Stimulated activated CD8-positive, alpha-beta memory T cell treated with anti-CD3 and anti-CD28 coated beads, Interleukin-2, amount 100 ng/mL, for 1 hour (primary cell): ENCODE results near the gene ZNF689.

Source experiments
- DNase-seq, 2 donors: peaks; one replicate each; pipeline ENCODE4 v3.0.0-alpha.2; 2020; ENCODE audit warnings: low read depth in 2 of 2

The ZNF689 gene

DNA sequence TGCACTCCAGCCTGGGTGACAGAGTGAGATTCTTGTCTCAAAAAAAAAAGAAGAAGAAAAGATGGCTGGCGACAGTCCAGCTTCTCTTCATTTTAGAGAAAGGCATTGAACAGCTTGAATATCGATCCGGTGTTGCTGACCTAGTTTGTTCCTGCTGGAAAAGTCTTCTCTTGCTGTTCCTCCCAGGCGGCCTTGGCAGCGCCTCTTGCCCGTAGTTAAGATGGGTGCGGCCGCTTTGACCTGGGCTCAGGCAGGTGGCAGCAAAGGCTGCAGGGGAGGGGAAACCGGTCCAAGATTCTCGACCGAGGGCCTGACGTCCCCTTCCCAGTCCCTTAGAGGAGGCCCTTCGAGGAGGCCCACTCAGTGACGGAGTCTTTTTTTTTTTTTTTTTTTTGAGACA, 48.2 kb downstream of the ZNF689 start:
- no peak for DNase-seq

DNA sequence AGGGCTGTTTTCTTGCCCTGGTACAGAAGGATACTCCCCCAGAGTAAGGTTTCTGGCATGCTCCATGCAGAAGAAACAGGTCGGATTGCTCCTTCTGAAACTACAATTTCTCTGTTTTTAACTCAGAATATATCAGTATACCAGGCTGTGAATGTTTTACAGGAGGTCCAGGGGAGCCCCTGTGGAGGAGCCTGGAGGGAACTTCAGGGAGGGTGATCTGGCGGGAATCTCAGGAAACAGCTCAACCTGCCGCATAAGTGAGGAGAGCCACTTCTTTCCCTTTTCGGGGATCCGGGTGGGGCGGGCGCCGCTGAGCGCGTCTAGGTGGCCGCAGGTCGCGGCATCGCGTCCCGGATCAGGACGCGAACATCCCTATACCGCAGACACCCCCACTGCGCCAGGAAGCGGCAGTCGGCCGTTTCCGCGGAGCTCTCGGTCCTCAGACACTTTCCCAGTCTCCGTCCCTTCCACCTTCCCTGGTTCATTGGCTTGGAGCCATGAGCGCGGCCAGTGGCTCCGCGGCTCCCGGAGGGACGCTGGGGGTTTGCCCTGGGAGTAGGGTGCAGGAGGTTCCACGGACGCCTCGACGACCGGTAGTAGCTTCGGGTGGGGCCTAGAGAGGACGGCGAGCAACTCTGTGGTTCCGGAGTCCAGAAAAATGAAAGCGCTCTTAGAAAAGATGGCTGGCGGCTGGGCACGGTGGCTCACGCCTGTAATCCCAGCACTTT, 48.9 kb downstream of the ZNF689 start:
- no peak for DNase-seq

- no peak for DNase-seq
Measured at GRCh38 chr16:30559690-30560089, 50.5 kb downstream of the ZNF689 start.

DNA sequence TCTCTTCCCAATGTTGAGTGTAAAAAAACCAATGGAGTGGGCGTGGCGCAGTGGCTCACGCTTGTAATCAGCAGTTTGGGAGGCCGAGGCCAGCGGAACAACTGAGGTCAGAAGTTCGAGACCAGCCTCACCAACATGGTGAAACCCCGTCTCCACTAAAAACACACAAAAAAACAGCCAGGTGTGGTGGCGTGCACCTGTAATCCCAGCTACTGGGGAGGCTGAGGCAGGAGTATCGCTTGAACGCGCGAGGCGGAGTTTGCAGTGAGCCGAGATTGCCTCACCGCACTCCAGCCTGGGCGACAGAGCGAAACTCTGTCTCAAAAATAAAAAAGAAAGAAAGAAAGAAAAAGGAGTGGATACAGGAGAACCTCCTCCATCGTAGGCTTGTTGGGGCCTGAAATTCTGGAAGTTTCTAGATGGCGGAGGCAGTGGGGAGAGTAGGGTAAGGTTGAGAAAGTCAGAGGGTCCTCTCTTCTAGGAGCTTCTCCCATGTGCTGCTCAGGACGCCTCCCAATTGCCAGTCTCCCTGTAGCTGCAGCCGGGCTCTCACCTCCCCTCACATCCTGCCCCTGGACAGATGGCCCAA, 51.3 kb downstream of the ZNF689 start:
- DNase-seq = no peak

DNA sequence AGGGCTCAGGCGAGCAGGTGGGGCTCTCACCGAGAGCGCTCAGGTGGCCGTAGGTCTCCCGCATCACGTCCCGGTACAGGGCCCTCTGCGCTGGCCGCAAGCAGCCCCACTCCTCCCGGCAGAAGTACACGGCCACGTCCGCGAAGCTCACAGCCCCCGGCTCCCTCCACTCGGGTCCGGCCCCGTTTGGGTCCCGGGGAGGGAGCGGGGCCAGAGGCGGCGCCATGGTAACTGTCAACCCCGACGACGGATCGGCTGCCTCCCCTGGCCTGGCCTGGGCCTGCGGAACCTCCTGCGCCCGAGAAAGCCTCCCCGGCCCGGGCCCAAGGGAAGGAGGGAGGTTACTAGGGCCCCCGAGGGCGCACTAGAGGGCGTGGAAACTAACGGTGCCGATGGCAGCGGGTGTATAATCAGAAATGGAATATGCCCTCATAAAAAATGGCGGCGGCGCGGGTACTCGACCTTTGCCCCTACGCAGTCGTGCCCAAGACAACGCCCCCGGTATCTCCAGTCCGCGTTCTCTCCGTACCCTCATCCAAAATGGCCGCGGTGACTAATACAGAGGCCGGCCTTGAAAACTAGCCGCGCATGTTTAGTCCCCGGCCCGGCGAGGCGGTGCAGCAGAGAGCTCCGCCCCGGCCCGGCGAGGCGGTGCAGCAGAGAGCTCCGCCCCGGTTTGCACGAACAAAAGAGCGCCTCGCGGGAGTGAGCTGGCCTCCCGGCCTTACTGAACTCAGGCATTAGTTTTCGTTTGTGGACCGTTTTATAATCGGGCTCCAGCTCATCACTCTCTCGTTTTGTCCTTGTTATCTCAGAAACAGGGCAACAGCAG, 52.0 kb downstream of the ZNF689 start, which contains the start of gene ZNF764:
TSS of gene ZNF764 (minus strand) at position 418 of the 832 bp plus-strand sequence. CDS start at position 226, 192 bp downstream.
- DNase-seq = peak; percentile 87 to 94

GRCh38 chr16:30557707-30557956, 52.6 kb downstream of the ZNF689 start:
- DNase-seq = no peak

- no peak for DNase-seq
Measured at GRCh38 chr16:30556125-30556473, 54.1 kb downstream of the ZNF689 start.

DNA sequence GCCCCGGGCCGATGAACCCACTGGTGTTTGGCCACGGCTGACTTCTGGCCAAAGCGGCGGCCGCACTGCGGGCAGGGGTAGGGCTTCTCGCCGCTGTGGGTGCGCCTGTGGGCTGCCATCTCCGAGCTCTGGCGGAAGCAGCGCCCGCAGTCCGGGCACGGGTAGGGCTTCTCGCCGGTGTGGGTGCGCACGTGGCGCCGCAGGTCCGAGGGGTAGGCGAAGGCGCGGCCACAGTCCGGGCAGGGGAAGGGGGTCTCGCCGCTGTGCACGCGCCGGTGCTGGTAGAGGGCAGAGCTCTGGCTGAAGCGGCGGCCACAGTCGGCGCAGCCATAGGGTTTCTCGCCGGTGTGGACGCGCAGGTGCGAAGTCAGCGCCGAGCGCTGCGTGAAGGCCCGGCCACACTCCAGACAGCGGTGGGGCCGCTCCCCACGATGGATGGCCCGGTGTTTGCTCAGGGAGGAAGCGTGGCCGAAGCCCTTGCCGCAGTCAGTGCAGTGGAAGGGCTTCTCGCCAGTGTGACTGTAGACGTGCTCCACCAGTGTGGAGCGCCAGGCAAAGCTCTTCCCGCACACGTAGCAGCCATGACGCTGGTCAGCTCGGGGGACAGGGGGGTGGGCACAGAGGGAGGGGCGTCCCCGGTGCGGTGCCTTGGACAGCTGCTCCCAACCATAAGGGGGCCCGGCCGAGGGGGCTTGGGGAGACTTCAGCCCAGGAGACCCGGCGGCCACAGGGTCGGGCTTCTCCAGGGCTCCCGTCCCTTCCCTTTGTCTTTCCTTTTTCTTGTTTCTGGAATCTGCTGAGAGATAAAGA, 54.7 kb downstream of the ZNF689 start:
- no peak for DNase-seq

DNA sequence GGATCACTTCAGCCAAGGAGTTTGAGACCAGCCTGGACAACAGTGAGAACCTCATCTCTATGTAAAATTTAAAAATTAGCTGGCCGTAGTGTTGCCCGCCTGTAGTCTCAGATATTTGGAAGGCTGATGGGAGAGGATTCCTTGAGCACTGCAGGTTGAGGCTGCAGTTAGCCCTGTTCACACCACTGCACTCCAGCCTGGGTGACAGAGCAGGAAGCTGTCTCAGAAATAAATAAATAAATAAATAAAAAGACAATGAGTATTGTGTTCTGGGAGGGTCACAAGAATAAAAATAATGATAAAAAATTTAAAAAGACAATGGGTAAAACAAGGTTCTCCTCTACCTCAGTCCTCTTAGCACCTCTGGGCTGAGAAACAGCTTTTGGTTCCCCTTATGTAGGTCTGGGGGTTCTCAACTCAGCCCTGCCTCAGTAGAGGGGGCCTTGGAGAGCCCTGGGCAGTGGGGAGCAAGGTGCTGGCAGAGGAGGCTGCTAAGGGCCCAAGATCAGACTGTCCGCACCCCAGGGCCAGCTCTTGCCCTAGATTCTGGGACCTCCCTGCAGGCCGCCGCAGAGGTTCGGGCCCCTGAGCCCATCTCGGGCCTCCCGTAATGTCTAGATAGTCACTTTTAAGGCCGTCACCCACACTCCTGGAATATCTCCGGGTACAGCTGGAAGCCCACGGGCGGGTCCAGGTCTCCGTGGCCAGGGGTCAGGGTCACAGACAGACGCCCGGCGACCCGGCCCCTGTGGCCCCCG, 55.5 kb downstream of the ZNF689 start:
- no peak for DNase-seq

GRCh38 chr16:30553393-30553899, 56.7 kb downstream of the ZNF689 start:
- DNase-seq = no peak

- no peak for DNase-seq
Measured at GRCh38 chr16:30552956-30553355, 57.2 kb downstream of the ZNF689 start.
